ENCODE results near the gene FUT7.

Gene FUT7

GRCh38 chr9:137001857-137002645 is 29.8 kb downstream of the FUT7 start:
- DNase-seq (ENCODE audit: low read depth): no peak

GRCh38 chr9:137000177-137000930 is 31.5 kb downstream of the FUT7 start:
- DNase-seq (ENCODE audit: low read depth): no peak

- DNase-seq (ENCODE audit: low read depth): no peak
Measured at GRCh38 chr9:136997830-136998234, 34.1 kb downstream of the FUT7 start.

- DNase-seq (ENCODE audit: low read depth): no peak
Measured at GRCh38 chr9:136997371-136997770, 34.5 kb downstream of the FUT7 start.

- peak; percentile 48 for DNase-seq (ENCODE audit: low read depth)
Measured at GRCh38 chr9:136996361-136997292, 35.3 kb downstream of the FUT7 start, which contains the start of gene CLIC3. Gene CLIC3 (minus strand): TSS chr9:136996568. CDS start chr9:136996543, 25 bp downstream.

- DNase-seq (ENCODE audit: low read depth): no peak
Measured at GRCh38 chr9:136995772-136996311, 36.0 kb downstream of the FUT7 start.

- DNase-seq (ENCODE audit: low read depth): no peak
Measured at GRCh38 chr9:136995362-136995761, 36.5 kb downstream of the FUT7 start.

GRCh38 chr9:136994888-136995230 is 37.0 kb downstream of the FUT7 start:
- DNase-seq (ENCODE audit: low read depth): no peak

GRCh38 chr9:136994180-136994887 is 37.6 kb downstream of the FUT7 start:
- DNase-seq (ENCODE audit: low read depth): no peak

GRCh38 chr9:136992819-136993369 is 39.0 kb downstream of the FUT7 start:
- no peak for DNase-seq (ENCODE audit: low read depth)

- DNase-seq (ENCODE audit: low read depth): peak; percentile 86
Measured at GRCh38 chr9:136991993-136992818, 39.7 kb downstream of the FUT7 start, which contains the start of gene PAXX. Gene PAXX (plus strand): TSS chr9:136992422. CDS start chr9:136992444, 22 bp downstream.

- no peak for DNase-seq (ENCODE audit: low read depth)
Measured at GRCh38 chr9:136990242-136990911, 41.5 kb downstream of the FUT7 start.

- no peak for DNase-seq (ENCODE audit: low read depth)
Measured at GRCh38 chr9:136988872-136989271, 43.0 kb downstream of the FUT7 start.

GRCh38 chr9:136985853-136986252 is 46.0 kb downstream of the FUT7 start:
- no peak for DNase-seq (ENCODE audit: low read depth)

GRCh38 chr9:136985027-136985602 is 46.8 kb downstream of the FUT7 start:
- DNase-seq (ENCODE audit: low read depth): no peak

GRCh38 chr9:136984464-136985026 is 47.3 kb downstream of the FUT7 start:
- DNase-seq (ENCODE audit: low read depth): no peak

- DNase-seq (ENCODE audit: low read depth): no peak
Measured at GRCh38 chr9:136983656-136984314, 48.1 kb downstream of the FUT7 start.

GRCh38 chr9:136983167-136983566 is 48.7 kb downstream of the FUT7 start:
- no peak for DNase-seq (ENCODE audit: low read depth)

Data from stimulated activated CD8-positive, alpha-beta memory T cell treated with anti-CD3 and anti-CD28 coated beads, Interleukin-12 subunit alpha, Interleukin-12 subunit beta, amount 100 ng/mL, for 4 hours (primary cell).